OCI-LY3 (cell line): ENCODE measurements around the gene LPP.

Experiments used
- CTCF ChIP-seq: fragments of 200-600, 300-600 bp; sonication (generic); IDR thresholded peaks from 2 replicates; pipeline ENCODE4 v1.5.1; 2014; ENCODE audit warnings: antibody characterized with exemption, low read length, low read depth
- EZH2phosphoT487 ChIP-seq: fragments of 200-600 bp; shearing (Covaris generic); IDR thresholded peaks from 2 replicates; pipeline ENCODE4 v1.6.1; 2018; ENCODE audit warnings: antibody characterized with exemption, mixed run types, low read depth

GRCh38 chr3:188513662-188514328, 359.8 kb downstream of the LPP start:
- TF ChIP-seq CTCF (no peak), EZH2phosphoT487 (no peak)
